HepG2 (cell line): Measurements from ENCODE around the gene RGR. TPM values are rescaled to one million over a fixed set of nuclear protein-coding genes. Genes with fewer than 3 reads are reported as not detected.

Source experiments
- ATAC-seq: fragments of 200-7000 bp; cut with Tn5 transposase; 3 replicates; pipeline ENCODE4 v1.9.1; 2020; ENCODE audit warnings: mild to moderate bottlenecking, moderate library complexity
- BruUV-seq: library from RNA; stranded (reverse); fragments of 400-500 nt; replicated peaks from 2 replicates; lab custom pipeline; 2021; lab: Mats Ljungman, UMichigan
- CTCF ChIA-PET: fragments of 300-600 bp; formaldehyde crosslinking; extraction: SDS; loops from one replicate; lab custom pipeline; 2021; ENCODE audit warnings: low total read pairs, inconsistent platforms, low intra/inter-chr PET ratio; lab: Yijun Ruan, JAX
- POLR2A ChIA-PET: fragments of 350-600 bp; sonication (Branson Sonifier 250); formaldehyde crosslinking; loops from one replicate; lab custom pipeline; 2020; ENCODE audit warnings: antibody characterized with exemption, inconsistent platforms; lab: Yijun Ruan, JAX
- DNase-seq: peaks from one replicate; pipeline ENCODE4 v3.0.0-alpha.2; 2015; ENCODE audit warnings: low spot score
- FAIRE-seq: peaks from 3 replicates; lab custom pipeline; 2011; peaks lifted over from hg19 to GRCh38; lab: Jason Lieb, UNC
- H2AFZ ChIP-seq: one replicate; pipeline ENCODE4 v1.6.1; 2011; ENCODE audit warnings: low read length, inconsistent platforms
- H3K27ac ChIP-seq: fragments of 300-600 bp; 3 replicates; pipeline ENCODE4 v1.8.0; 2011; ENCODE audit warnings: mixed run types, mild to moderate bottlenecking, mixed read lengths, low read length, inconsistent platforms; ENCODE audit not compliant: insufficient read depth; ENCODE audit errors: extremely low read length
- H3K27me3 ChIP-seq, 2 experiments: fragments of 200-600 bp in 1 of 2; 2 replicates in 1 of 2; 3 replicates in 1 of 2; pipeline versions ENCODE4 v1.6.0 to v1.8.0; 2011; ENCODE audit warnings: low read length in 2 of 2, mild to moderate bottlenecking in 2 of 2, moderate library complexity in 2 of 2, inconsistent platforms in 1 of 2; ENCODE audit not compliant: insufficient read depth in 2 of 2, control insufficient read depth in 1 of 2
- H3K36me3 ChIP-seq, 2 experiments: fragments of 200-600 bp in 1 of 2; replicated peaks in 1 of 2; 2 replicates in 1 of 2; 3 replicates in 1 of 2; pipeline versions ENCODE4 v1.5.1 to v1.8.0; 2011; ENCODE audit warnings: low read length in 2 of 2, inconsistent platforms in 1 of 2; ENCODE audit not compliant: insufficient read depth in 2 of 2, control insufficient read depth in 1 of 2
- H3K4me1 ChIP-seq: 2 replicates; pipeline ENCODE4 v1.5.1; 2012; ENCODE audit warnings: low read length, inconsistent platforms; ENCODE audit not compliant: insufficient read depth
- H3K4me2 ChIP-seq: 2 replicates; pipeline ENCODE4 v1.6.0; 2011; ENCODE audit warnings: low read depth, low read length, inconsistent platforms
- H3K4me3 ChIP-seq, 3 experiments: fragments of 200-600 bp in 1 of 3; sonication (generic), shearing (Covaris generic) in 1 of 3; replicated peaks in 1 of 3; 2 replicates each; pipeline ENCODE4 v1.5.1; 2011 to 2016; ENCODE audit warnings: low read length in 3 of 3, inconsistent platforms in 2 of 3, low read depth in 2 of 3, mild to moderate bottlenecking in 2 of 3, control low read depth in 1 of 3, mixed read lengths in 1 of 3; ENCODE audit not compliant: insufficient read depth in 1 of 3
- H3K79me2 ChIP-seq: one replicate; pipeline ENCODE4 v1.6.1; 2011; ENCODE audit warnings: low read length, inconsistent platforms; ENCODE audit not compliant: insufficient read depth
- H3K9ac ChIP-seq: 2 replicates; pipeline ENCODE4 v1.6.0; 2011; ENCODE audit warnings: mild to moderate bottlenecking, low read depth, low read length, inconsistent platforms; ENCODE audit not compliant: insufficient read depth
- H3K9me3 ChIP-seq: 2 replicates; pipeline ENCODE4 v1.5.1; 2012; ENCODE audit warnings: mild to moderate bottlenecking, low read length
- H4K20me1 ChIP-seq: 2 replicates; pipeline ENCODE4 v1.6.0; 2011; ENCODE audit warnings: inconsistent platforms, mild to moderate bottlenecking, low read length, moderate library complexity; ENCODE audit not compliant: insufficient read depth
- HHEX ChIP-seq: IDR thresholded peaks from 2 replicates; pipeline ENCODE4 v1.6.1; 2016; ENCODE audit warnings: control low read depth
- MYNN ChIP-seq: sonication (generic); formaldehyde crosslinking; IDR thresholded peaks from 2 replicates; pipeline ENCODE4 v1.4.0; 2020; ENCODE audit warnings: mild to moderate bottlenecking, low read depth, missing genetic modification reagents
- NFRKB ChIP-seq: fragments of 450-650 bp; IDR thresholded peaks from 2 replicates; pipeline ENCODE4 v1.6.1; 2017
- PPARG ChIP-seq: conservative IDR thresholded peaks from 2 replicates; pipeline ENCODE4 v1.6.1; 2016; ENCODE audit warnings: missing biosample characterization, missing genetic modification reagents
- SOX13 ChIP-seq, 3 experiments: fragments of 450-650 bp in 1 of 3; sonication (generic) in 1 of 3; formaldehyde crosslinking in 1 of 3; IDR thresholded peaks in 2 of 3; conservative IDR thresholded peaks in 1 of 3; 2 replicates each; pipeline versions ENCODE4 v1.5.0 to v1.6.1; 2016 to 2020; ENCODE audit warnings: antibody characterized with exemption in 1 of 3, mild to moderate bottlenecking in 1 of 3, missing compliant biosample characterization in 1 of 3, missing genetic modification reagents in 1 of 3, moderate library complexity in 1 of 3
- ZBTB2 ChIP-seq: sonication (generic); formaldehyde crosslinking; IDR thresholded peaks from 2 replicates; pipeline ENCODE4 v1.8.0; 2022; ENCODE audit warnings: low read depth, missing genetic modification reagents
- ZNF101 ChIP-seq: sonication (generic); formaldehyde crosslinking; IDR thresholded peaks from 2 replicates; pipeline ENCODE4 v1.4.0; 2020; ENCODE audit warnings: mild to moderate bottlenecking, low read depth, missing genetic modification reagents, borderline replicate concordance
- ZNF547 ChIP-seq: sonication (generic); formaldehyde crosslinking; IDR thresholded peaks from 2 replicates; pipeline ENCODE4 v1.5.1; 2020; ENCODE audit warnings: mild to moderate bottlenecking, missing genetic modification reagents
- ZNF619 ChIP-seq: sonication (generic); formaldehyde crosslinking; IDR thresholded peaks from 2 replicates; pipeline ENCODE4 v1.4.0; 2020; ENCODE audit warnings: mild to moderate bottlenecking, missing genetic modification reagents
- ZNF629 ChIP-seq: sonication (generic); formaldehyde crosslinking; conservative IDR thresholded peaks from 2 replicates; pipeline ENCODE4 v1.5.0; 2020; ENCODE audit warnings: missing genetic modification reagents
- ZNF747 ChIP-seq: sonication (generic); formaldehyde crosslinking; IDR thresholded peaks from 2 replicates; pipeline ENCODE4 v1.8.1; 2023; ENCODE audit warnings: missing genetic modification reagents, mild to moderate bottlenecking, borderline replicate concordance
- WGBS: methylation state at CpG from one replicate; pipeline ENCODE4 v1.1.6; 2017; ENCODE audit warnings: low lambda C conversion rate; 5-methylcytosine and 5-hydroxymethylcytosine counted together
- in situ Hi-C: cut with HindIII; loops from 2 replicates; pipeline ENCODE4 v1.10.0; 2017; ENCODE audit warnings: low pct_unique_long_range_greater_than_20kb; ENCODE audit not compliant: extremely low pct_ligation_motif_present
- intact Hi-C: fragments of 100-400 bp; cut with micrococcal nuclease; formaldehyde crosslinking; loops from one replicate; pipeline ENCODE4 v1.10.0; 2022; ENCODE audit not compliant: unreplicated experiment
- polyA plus RNA-seq, 8 experiments: library from polyadenylated mRNA; depleted of rRNA in 3 of 8; stranded (reverse) in 7 of 8; unstranded in 1 of 8; fragments of >200 nt; fragmentation: Illumina TruSeq in 4 of 8; extraction: Trizol in 4 of 8; gene quantifications; 2 replicates each; pipeline versions ENCODE4 v1.2.1 to v1.2.3, GENCODE V29; 2011 to 2016; ENCODE audit warnings: low read depth in 4 of 8, missing spikeins in 1 of 8, mixed read lengths in 1 of 8; ENCODE audit not compliant: insufficient read depth in 1 of 8
- total RNA-seq, 5 experiments: library from RNA; depleted of rRNA; stranded (reverse); fragments of >200 nt; fragmentation: Illumina TruSeq; extraction: Trizol; gene quantifications; 2 replicates each; pipeline ENCODE4 v1.2.3, GENCODE V29; 2016; ENCODE audit warnings: low read depth in 1 of 5
- TF ChIP-seq, protein P1 (sequence below): IDR thresholded peaks from 2 replicates; pipeline ENCODE4 v1.6.1; 2016; ENCODE audit warnings: low read depth, control low read depth
- TF ChIP-seq, protein P2 (sequence below): sonication (generic); formaldehyde crosslinking; IDR thresholded peaks from 2 replicates; pipeline ENCODE4 v1.4.0; 2020; ENCODE audit warnings: mild to moderate bottlenecking, missing genetic modification reagents, borderline replicate concordance
- TF ChIP-seq, protein P3 (sequence below): sonication (generic); formaldehyde crosslinking; IDR thresholded peaks from 2 replicates; pipeline ENCODE4 v1.4.0; 2020; ENCODE audit warnings: missing genetic modification reagents
- TF ChIP-seq, protein P4 (sequence below): sonication (generic); formaldehyde crosslinking; IDR thresholded peaks from 2 replicates; pipeline ENCODE4 v1.4.0; 2020; ENCODE audit warnings: missing genetic modification reagents

The RGR gene
- total and polyA plus RNA-seq, 2 of the 13 experiments (the other 11 are each of a cell fraction or from before 2014, with no cell fraction given), result 0.69 to 0.71 TPM

GRCh38 chr10:84243759-84244158 lies 1.1 kb upstream of the RGR start:
- Histone ChIP-seq H3K36me3 (no peaks in the 10 kb centered on the region), H3K4me3 (no peak overlapping the region), H3K27ac (no peak overlapping the region), H3K4me1 (peaks cover 33% of the 10 kb centered on the region), H2AFZ (no peak overlapping the region), H3K4me2 (peak overlapping the region; percentile 66), H3K27me3 (peaks cover 3 to 16% of the 10 kb centered on the region in 2 experiments; a peak in 3 of 5 replicates), H3K9me3 (no peaks in the 10 kb centered on the region), H3K79me2 (no peaks in the 10 kb centered on the region), H3K9ac (no peak overlapping the region), H4K20me1 (no peaks in the 10 kb centered on the region)
- FAIRE-seq (no peak), ATAC-seq (no peak), DNase-seq (no peak)
- no TSS peak for BruUV-seq
- 50% methylated on average over 3 of the region's 3 CpGs for whole genome bisulfite sequencing
- POLR2A ChIA-PET, result no interaction called here
- CTCF ChIA-PET, result no interaction called here
- intact Hi-C loops, result no loop called here
- in situ Hi-C loops, result no loop called here
- TF ChIP-seq ZNF747, result no peak
- TF ChIP-seq, protein P1, sequence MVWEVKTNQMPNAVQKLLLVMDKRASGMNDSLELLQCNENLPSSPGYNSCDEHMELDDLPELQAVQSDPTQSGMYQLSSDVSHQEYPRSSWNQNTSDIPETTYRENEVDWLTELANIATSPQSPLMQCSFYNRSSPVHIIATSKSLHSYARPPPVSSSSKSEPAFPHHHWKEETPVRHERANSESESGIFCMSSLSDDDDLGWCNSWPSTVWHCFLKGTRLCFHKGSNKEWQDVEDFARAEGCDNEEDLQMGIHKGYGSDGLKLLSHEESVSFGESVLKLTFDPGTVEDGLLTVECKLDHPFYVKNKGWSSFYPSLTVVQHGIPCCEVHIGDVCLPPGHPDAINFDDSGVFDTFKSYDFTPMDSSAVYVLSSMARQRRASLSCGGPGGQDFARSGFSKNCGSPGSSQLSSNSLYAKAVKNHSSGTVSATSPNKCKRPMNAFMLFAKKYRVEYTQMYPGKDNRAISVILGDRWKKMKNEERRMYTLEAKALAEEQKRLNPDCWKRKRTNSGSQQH, result no peak
- TF ChIP-seq ZNF101 (CRISPR knock-in tag), result no peak
- no peak for TF ChIP-seq ZBTB2 (CRISPR knock-in tag)
- no peak for TF ChIP-seq ZNF547 (CRISPR knock-in tag)
- no peak for TF ChIP-seq MYNN (CRISPR knock-in tag)
- no peak for TF ChIP-seq ZNF619
- TF ChIP-seq, protein P2, sequence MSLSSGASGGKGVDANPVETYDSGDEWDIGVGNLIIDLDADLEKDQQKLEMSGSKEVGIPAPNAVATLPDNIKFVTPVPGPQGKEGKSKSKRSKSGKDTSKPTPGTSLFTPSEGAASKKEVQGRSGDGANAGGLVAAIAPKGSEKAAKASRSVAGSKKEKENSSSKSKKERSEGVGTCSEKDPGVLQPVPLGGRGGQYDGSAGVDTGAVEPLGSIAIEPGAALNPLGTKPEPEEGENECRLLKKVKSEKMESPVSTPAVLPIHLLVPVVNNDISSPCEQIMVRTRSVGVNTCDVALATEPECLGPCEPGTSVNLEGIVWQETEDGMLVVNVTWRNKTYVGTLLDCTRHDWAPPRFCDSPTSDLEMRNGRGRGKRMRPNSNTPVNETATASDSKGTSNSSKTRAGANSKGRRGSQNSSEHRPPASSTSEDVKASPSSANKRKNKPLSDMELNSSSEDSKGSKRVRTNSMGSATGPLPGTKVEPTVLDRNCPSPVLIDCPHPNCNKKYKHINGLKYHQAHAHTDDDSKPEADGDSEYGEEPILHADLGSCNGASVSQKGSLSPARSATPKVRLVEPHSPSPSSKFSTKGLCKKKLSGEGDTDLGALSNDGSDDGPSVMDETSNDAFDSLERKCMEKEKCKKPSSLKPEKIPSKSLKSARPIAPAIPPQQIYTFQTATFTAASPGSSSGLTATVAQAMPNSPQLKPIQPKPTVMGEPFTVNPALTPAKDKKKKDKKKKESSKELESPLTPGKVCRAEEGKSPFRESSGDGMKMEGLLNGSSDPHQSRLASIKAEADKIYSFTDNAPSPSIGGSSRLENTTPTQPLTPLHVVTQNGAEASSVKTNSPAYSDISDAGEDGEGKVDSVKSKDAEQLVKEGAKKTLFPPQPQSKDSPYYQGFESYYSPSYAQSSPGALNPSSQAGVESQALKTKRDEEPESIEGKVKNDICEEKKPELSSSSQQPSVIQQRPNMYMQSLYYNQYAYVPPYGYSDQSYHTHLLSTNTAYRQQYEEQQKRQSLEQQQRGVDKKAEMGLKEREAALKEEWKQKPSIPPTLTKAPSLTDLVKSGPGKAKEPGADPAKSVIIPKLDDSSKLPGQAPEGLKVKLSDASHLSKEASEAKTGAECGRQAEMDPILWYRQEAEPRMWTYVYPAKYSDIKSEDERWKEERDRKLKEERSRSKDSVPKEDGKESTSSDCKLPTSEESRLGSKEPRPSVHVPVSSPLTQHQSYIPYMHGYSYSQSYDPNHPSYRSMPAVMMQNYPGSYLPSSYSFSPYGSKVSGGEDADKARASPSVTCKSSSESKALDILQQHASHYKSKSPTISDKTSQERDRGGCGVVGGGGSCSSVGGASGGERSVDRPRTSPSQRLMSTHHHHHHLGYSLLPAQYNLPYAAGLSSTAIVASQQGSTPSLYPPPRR (CRISPR knock-in tag), result no peak
- no peak for TF ChIP-seq PPARG (CRISPR knock-in tag)
- TF ChIP-seq, protein P3, sequence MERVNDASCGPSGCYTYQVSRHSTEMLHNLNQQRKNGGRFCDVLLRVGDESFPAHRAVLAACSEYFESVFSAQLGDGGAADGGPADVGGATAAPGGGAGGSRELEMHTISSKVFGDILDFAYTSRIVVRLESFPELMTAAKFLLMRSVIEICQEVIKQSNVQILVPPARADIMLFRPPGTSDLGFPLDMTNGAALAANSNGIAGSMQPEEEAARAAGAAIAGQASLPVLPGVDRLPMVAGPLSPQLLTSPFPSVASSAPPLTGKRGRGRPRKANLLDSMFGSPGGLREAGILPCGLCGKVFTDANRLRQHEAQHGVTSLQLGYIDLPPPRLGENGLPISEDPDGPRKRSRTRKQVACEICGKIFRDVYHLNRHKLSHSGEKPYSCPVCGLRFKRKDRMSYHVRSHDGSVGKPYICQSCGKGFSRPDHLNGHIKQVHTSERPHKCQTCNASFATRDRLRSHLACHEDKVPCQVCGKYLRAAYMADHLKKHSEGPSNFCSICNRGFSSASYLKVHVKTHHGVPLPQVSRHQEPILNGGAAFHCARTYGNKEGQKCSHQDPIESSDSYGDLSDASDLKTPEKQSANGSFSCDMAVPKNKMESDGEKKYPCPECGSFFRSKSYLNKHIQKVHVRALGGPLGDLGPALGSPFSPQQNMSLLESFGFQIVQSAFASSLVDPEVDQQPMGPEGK (CRISPR knock-in tag), result no peak
- no peak for TF ChIP-seq SOX13 (IDR thresholded peaks at IDR 0.05)
- no peak for TF ChIP-seq SOX13 (CRISPR knock-in tag; conservative IDR thresholded peaks at IDR 0.05 in 1 of 2, IDR thresholded peaks at IDR 0.05 in 1 of 2)
- TF ChIP-seq HHEX (CRISPR knock-in tag), result no peak
- no peak for TF ChIP-seq ZNF629 (CRISPR knock-in tag)
- TF ChIP-seq NFRKB, result no peak
- TF ChIP-seq, protein P4, sequence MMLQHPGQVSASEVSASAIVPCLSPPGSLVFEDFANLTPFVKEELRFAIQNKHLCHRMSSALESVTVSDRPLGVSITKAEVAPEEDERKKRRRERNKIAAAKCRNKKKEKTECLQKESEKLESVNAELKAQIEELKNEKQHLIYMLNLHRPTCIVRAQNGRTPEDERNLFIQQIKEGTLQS (CRISPR knock-in tag), result no peak
